ENCODE results near the gene SNRPE. TPM values are rescaled to one million over a fixed set of nuclear protein-coding genes. Genes with fewer than 3 reads are reported as not detected.

SNRPE gene
- total and polyA plus RNA-seq, 2 experiments from 2014 or later: 99.3 to 904 TPM

GRCh38 chr1:203898458-203899352 is 37.3 kb downstream of the SNRPE start:
- Mint-ChIP-seq H3K36me3 (ENCODE audit: low read depth) (peaks cover 20% of the 10 kb centered on the region), H3K4me3 (no peak overlapping the region), H3K27ac (no peak overlapping the region), H3K4me1 (no peaks in the 10 kb centered on the region), H3K9me3 (peaks cover 33% of the 10 kb centered on the region), H3K27me3 (ENCODE audit: insufficient read depth, low read depth, poor library complexity) (peaks cover 5% of the 10 kb centered on the region)
- no peak overlapping the region for H3K4me2 ChIP-seq
- no peaks in the 10 kb centered on the region for H3F3A ChIP-seq (replicated peaks; ENCODE audit: low read depth)
- no peaks in the 10 kb centered on the region for H3K27me3 ChIP-seq (ENCODE audit: insufficient read depth)
- no peaks in the 10 kb centered on the region for H3K4me1 ChIP-seq (ENCODE audit: insufficient read depth)
- TF ChIP-seq POLR2AphosphoS5 (IDR thresholded peaks at IDR 0.05; ENCODE audit: low read depth): no peak
- TF ChIP-seq REST (IDR thresholded peaks at IDR 0.05; ENCODE audit: unreplicated experiment): no peak
- TF ChIP-seq STAT1 (IDR thresholded peaks at IDR 0.05; ENCODE audit: unreplicated experiment): no peak
- no peak for TF ChIP-seq EZH2 (IDR thresholded peaks at IDR 0.05; ENCODE audit: low read depth, unreplicated experiment)
- no peak for TF ChIP-seq CREB1 (CRISPR knock-in tag; IDR thresholded peaks at IDR 0.05; ENCODE audit: low read depth)
- TF ChIP-seq ZNF331 (CRISPR knock-in tag; IDR thresholded peaks at IDR 0.05; ENCODE audit: low read depth): no peak
- TF ChIP-seq JUNB (IDR thresholded peaks at IDR 0.05; ENCODE audit: unreplicated experiment): no peak
- no peak for TF ChIP-seq ETS1 (IDR thresholded peaks at IDR 0.05)
- no peak for TF ChIP-seq CTCF (conservative IDR thresholded peaks at IDR 0.05; ENCODE audit: low read depth in 2 of 2)
- no peak for TF ChIP-seq EZH2phosphoT487 (IDR thresholded peaks at IDR 0.05; ENCODE audit: unreplicated experiment)
- no peak for TF ChIP-seq ZNF462 (CRISPR knock-in tag; IDR thresholded peaks at IDR 0.05)
- TF ChIP-seq NANOG (IDR thresholded peaks at IDR 0.05; ENCODE audit: borderline replicate concordance): no peak
- no peaks in the 10 kb centered on the region for H3K79me2 ChIP-seq (replicated peaks; ENCODE audit: insufficient read depth)
- no peak overlapping the region for H3K27ac ChIP-seq (ENCODE audit: low read depth)
- no peaks in the 10 kb centered on the region for H3K9me2 ChIP-seq (ENCODE audit: insufficient read depth)
- H4K20me1 ChIP-seq (replicated peaks; ENCODE audit: insufficient read depth): no peaks in the 10 kb centered on the region
- no peak overlapping the region for H2AFZ ChIP-seq
- ATAC-seq: no peak
- no peak overlapping the region for H3K4me3 ChIP-seq
- DNase-seq (ENCODE audit: low spot score): no peak
- H3K36me3 ChIP-seq (ENCODE audit: insufficient read depth): no peaks in the 10 kb centered on the region; the same call in 1 of the 2 replicates
